HG03575 (cell line): ENCODE results near the gene OR51B6.
"Not testable (repeated sequence)": the region's sequence is repeated elsewhere in the genome, so short reads cannot be mapped to it uniquely, and the experiment has no call there.

Source experiments
- ATAC-seq: cut with Tn5 transposase; IDR thresholded peaks from one replicate; pipeline ENCODE4 v1.9.1; 2021; ENCODE audit not compliant: unreplicated experiment, insufficient number of reproducible peaks, low FRiP score; ENCODE audit errors: extremely low read depth

The OR51B6 gene

DNA sequence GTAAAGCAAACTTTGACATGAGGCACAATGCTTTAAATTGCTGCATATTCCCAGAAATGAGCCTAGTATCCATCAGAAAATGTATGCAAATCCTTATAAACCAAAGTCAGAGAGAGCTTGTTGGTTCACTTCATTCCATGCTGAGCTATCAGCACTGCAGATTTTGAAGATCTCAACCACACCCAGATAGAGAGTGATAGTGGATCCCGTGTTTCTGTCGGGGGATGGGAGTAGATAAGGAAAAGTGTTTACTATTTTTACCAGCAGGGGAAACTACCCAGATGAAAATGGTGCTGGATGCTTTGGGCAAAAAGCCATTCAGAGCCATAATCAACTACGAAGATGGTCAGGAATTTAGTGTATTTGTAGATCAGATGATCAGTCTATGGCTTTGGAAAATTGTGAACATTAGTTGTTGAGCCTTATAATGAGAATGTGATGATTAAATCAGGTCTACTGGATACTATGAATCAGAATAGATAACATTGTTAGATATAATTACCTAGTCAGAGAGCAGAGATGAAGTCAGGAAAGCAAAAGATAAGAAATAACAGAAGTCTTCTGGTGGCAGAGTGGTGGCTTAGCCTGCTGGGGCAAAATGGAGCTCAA is 10.8 kb downstream of the OR51B6 start:
- no peak for ATAC-seq

DNA sequence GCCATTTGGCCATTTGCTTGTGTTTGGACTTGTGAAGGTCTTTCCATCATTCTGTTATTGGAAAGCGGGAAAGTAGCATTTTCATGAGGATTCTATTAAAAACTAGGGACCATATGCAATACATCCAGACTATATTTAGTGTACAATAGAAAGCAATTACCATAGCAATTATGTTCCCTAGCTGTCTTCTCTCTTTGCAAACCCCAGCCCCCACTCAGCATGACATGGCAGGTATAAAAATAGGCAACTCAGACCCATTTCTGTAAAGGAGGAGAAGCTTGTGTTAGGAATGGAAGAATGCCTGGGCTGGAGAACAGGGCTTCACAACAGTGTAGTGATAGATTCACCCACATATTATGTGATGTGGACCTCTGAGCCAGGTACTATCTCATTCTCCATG is 12.4 kb downstream of the OR51B6 start:
- no peak for ATAC-seq

DNA sequence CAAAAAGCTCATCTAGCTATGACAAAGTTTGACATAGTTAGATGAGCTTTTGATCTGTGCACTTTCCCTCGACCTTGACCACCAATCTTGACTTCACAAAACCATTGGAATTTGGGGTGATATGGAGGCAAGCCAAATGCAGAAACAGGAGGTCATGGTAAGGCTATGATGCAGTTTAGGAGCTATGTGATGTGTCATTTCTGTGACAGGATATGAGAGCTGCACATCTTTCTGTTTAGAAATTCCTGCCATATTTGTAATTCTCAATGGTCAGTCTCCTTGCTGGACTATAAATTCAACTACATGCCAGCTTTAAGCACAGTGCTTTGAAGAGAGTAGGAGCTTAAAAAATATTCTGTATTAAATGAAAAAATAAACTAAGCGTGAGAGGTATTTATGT is 12.9 kb downstream of the OR51B6 start:
- ATAC-seq: no peak

DNA sequence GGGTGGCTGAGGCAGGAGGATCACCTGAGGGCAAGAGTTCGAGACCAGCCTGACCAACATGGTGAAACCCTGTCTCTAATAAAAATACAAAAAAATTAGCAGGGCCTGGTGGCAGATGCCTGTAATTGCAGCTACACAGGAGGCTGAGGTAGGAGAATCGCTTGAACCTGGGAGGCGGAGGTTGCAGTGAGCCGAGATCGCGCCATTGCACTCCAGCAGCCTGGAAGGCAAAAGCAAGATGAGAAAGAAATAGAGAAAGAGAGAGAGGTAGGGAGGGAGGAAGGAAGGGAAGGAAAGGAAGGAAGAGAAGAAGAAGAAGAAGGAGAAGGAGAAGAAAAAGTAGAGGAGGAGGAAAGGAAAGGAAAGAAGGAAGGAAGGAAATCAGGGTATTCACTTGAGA is 15.1 kb downstream of the OR51B6 start:
- not testable (repeated sequence) for ATAC-seq

DNA sequence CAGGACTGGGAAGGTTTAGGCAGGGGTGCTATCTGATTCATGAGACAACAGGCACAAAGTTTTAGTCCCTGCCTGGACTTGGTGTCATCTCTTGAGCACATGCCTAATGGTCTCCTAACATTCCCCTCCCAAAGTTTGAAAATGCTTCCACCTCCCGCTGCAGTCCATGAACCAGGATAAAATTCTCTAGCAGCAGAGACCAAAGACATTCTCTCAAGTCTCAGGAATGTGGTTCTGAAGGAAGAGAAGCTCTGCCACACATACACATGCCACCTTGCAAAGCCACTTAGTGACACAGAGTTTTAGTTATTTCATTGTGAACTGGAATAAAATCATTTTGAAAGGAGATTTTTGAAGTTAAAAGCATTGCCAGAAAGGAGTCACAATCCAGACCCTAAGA is 15.5 kb downstream of the OR51B6 start:
- no peak for ATAC-seq

DNA sequence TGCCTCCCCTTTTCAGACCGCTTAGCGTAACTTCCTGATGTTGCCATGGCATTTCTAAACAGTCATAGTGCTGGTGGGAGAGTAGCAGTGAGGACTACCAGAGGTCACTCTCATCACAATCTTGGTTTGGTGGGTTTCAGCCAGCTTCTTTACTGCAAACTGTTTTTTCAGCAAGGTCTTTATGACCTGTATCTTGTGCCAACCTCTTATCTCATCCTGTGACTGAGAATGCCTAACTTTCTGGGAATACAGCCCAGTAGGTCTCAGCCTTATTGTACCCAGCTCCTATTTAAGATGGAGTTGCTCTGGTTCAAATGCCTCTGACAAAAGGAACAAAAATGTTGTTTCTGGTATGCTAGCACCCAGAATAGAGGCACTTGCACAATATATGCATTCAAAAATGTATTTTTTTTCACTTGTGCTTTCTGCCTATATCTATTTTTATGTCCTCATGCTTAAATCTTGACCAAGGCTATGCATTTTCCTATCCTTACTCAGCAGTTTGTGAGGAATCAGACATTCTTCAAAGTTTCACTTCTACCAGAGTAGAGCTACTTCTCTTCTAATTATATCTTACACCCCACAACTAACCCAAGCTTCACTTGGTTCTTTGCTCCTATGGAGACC is 16.3 kb downstream of the OR51B6 start:
- ATAC-seq: no peak

DNA sequence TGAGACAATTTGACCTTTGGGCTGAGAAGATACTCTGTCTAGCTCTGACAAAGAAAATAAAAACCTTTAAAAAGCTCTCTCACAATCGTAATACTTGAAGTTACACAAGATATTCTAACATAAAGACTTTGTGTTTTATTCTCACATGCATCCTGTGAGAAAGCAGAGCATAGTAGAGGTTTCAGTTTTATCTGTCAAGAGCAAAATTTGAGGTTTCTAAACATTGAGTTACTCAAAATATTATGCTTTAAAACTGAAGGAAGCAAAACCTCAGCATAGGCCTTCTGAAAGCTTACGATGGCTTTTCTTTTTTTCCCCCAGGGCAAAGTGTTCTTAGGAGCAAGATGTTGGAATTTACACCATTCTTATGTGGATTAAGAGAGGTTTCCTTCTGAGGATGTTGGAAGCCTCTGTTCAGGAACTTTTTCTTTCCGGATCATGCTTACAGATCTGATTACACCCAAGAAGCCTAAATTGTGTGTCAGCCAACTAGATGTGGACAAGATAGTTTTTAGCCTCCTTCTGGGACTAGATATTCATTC is 17.3 kb downstream of the OR51B6 start:
- no peak for ATAC-seq

DNA sequence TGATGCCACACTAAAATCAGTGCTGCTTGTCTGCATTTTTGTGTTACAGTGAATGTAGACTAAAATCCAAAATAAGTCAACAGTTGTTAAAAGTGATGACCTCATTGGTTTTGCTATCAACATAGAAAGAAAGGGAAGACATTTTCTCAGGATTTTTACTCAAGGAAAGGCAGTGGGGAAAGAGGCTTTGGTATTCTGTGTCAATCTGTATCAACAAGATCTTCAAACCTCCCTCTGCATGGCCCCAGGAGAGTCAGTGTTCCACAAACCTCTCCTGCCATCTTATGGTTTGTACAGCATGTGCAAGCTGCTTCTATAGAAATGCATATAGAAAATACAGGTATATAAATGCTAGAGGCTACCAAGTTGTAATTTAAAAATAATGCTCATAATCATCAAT is 18.5 kb downstream of the OR51B6 start:
- ATAC-seq: no peak

DNA sequence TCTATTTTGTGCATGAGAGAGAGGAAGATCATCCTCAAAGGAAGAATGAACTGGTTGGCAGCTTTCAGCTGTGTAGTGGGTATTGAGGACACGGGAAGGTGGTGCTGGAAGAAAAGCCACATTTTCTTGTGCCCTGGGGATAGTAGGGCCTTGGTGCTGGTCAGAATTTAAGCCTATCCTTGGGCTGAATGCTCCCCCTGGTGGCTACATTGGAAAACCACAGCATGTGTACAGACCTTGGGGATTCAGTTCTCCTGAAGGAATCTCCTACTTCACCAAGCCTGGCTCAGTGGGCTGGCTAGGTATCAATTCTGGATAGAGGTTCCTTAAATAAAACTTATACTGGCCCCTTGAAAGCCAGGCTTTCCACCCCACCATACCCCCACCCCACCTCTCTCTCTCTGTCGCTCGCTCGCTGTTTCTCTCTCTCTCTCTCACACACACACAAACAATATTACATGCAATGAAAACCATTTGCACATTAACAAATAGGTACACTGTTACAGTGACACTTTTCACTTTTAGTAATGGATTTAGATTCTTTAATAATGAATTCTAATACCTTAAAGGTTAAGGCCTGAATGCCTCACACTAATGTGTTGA is 29.5 kb downstream of the OR51B6 start:
- ATAC-seq: no peak

DNA sequence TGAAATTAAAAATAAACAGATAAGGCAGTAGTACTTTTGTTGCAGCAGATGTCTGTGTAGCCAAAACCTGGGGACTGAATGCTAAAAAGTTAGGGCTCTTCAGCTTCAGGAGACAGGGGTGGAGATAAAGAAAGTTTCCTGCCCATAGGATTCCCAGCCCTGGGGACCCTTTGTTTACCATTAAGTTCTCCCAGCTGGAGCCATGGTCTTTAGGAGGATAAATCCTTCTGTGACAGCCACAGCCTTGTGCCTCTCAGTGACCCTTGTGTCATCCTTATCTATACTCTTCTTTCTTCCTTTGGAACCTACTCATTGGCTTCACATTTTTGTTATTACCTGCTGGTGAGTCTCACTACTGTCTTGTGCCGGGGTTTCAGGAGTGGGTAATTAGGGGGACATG is 32.3 kb downstream of the OR51B6 start, which contains the start of gene OR51M1:
TSS of gene OR51M1 (plus strand) at position 237 of the 400 bp plus-strand sequence. CDS start 5,587 bp downstream, outside the sequence.
- no peak for ATAC-seq

DNA sequence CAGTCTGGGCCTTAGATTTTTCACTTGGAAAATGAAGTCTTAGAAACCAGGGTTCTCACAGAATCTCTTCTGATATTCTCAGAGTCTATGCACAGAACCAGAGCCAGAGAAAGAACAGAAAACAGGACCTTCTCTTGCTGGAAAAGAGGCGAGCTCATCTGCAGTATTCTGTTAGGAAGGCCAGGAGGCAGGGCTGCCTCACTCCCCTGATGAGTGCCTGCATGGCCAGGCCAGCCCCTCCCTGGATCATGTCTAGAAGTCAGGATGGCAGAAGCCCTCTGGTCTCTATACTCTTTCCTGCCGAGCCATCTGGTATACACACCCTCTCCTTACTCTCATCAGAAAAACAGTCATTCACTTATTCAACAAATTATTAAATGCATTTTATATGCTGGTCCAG is 33.0 kb downstream of the OR51B6 start:
- ATAC-seq: no peak

DNA sequence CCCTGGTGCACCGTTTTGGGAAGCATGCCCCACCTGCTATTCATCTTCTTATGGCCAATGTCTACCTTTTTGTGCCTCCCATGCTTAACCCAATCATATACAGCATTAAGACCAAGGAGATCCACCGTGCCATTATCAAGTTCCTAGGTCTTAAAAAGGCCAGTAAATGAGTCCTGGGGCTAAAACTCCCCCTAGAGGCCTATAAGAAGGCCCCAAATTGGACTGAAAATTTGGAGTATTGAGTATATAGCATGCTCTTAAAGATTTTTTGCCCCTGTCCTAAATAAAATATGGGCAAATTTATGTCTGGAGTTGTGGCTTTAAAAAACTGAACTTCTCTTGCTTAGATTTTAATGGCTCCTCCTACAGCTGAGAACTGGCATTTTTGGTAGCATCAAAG is 38.9 kb downstream of the OR51B6 start:
- ATAC-seq: no peak

DNA sequence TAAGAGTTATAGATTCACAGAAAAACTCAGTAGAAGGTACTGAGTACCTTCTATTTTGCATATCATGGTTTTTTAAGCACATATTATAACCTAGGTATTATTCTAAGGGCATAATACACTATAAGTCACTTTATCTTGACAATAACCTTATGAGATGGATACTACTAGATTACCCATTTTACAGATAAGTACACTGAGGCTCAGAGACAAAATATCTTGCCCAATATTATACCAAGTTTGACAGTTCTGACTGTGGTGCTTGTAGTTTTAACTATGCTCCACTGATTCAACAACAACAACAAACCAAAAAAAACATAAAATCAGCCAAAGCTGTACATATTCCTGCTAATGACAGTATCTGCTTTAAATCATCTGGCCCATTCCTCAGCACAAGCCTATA is 42.8 kb downstream of the OR51B6 start:
- no peak for ATAC-seq

DNA sequence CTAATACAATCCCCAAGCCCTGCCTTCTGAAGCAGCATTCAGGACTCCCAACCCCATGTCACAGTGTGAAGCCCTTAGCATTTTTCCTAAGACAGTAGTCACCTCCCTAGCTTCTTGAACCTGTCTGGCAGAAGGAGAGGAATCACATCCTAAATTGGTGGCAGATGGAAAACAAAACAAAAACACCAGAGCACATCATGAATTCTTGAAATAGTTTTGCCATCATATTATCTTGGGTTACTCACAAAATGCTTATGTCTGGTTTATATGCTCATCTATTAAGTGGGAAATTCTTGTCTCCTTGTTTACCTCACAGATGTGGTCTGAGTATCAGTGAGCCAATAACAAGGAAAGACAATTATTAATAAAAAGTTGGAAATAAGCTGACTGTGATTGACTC is 47.6 kb downstream of the OR51B6 start:
- no peak for ATAC-seq
